ENCODE data around the gene CHAT.

The CHAT gene

DNA sequence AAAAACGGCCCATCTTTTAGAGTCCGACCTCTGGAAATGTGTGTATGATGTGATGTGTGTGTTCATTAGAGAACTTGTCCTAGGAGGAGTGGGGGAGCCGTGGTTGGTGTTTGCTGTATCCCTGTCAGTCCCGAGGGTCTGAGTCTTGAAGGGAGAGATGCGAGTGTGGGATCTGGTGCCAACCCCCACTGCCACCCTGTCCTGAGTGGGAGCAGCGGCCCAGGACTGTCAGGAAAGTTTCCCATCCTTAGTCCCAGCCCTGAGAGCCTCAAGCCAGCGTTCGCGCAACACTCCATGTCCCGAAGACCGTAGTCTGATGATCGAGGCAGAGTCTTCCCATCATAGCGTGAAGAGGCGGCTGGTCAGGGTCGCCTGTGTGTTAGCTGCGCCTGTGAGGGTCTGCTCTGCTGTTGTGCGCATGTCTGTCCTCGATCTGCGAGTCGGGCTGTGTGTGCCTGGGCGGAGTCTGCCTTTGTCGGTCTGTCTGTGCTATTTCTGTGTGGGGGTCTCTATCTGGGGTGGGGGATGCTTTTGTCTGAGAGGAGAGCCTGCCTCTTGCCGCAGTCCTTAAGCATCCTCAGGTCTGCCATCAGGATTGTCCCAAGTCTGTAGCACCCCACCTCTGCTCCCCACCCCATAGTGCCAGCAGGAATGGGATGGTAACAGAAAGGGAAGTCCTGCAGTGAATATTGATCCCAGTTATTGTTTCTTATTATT is 514 bp upstream of the CHAT start:
- peak; percentile 34 for DNase-seq (ENCODE audit: low spot score)
- TF ChIP-seq CTCF (IDR thresholded peaks at IDR 0.05; ENCODE audit: extremely low read depth, missing control alignments): no peak

- no peak for TF ChIP-seq CTCF (IDR thresholded peaks at IDR 0.05; ENCODE audit: extremely low read depth, missing control alignments)
Observed at GRCh38 chr10:49614242-49615198, 683 bp downstream of the CHAT start.

DNA sequence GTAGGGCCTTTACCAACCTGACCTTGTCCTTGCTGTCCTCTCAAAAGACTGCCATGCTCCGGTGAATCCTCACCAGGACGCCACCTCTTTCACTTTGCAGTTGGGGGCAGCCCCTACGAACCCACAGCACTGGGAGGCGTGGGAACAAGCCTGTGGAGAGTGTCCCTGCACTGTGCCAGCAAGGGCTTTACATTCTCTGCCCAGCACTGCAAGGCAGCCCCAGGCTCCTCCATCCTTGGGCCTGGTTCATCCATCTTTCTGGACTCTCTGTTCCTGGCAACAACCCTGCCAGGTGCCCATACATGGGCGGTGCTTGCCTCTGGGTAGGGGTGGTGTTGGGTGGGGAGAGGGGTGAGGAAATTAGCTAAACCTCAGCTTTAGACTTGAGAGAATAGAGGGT is 1.4 kb downstream of the CHAT start:
- peak; percentile 35 for DNase-seq (ENCODE audit: low spot score)
- no peak for TF ChIP-seq CTCF (IDR thresholded peaks at IDR 0.05; ENCODE audit: extremely low read depth, missing control alignments)

More at GRCh38 chr10:49614242-49615198, 683 bp downstream of the CHAT start:
- no peak for DNase-seq (ENCODE audit: low spot score)

- DNase-seq (ENCODE audit: low spot score): no peak
- TF ChIP-seq CTCF (IDR thresholded peaks at IDR 0.05; ENCODE audit: extremely low read depth, missing control alignments): no peak
Observed at GRCh38 chr10:49615721-49616120, 1.9 kb downstream of the CHAT start.

DNA sequence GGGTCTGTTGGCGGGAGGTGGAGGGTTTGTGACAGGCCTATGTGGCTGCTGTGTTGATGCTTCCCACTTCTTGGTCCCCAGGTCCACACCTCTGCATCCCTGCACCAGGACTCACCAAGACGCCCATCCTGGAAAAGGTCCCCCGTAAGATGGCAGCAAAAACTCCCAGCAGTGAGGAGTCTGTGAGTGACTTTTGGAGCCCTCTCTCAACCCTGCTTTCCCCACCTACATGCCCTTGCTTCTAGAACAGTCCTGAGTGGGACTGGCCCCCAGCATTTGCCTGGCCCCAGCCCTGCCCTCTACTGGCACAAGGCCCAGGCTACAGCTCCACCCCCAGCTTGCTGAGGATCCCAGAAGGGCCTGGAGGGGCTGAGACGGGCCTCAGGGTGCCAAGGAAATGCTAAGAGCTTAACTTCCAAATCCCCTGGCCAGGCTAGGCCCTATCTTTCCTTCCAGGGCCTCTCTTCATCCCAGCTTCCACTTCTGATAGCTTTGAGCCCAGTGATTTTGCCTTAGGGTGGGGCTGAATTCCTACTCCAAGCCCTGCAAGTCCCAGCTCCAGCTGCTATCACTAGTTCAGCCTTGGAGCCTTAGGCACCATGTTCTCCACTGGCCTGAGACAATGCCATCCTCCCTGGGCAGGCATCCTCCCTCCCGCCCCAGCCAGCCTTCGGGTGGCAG is 2.7 kb downstream of the CHAT start:
- no peak for TF ChIP-seq CTCF (IDR thresholded peaks at IDR 0.05; ENCODE audit: extremely low read depth, missing control alignments)
- no peak for DNase-seq (ENCODE audit: low spot score)

GRCh38 chr10:49617121-49618020 is 3.5 kb downstream of the CHAT start:
- no peak for DNase-seq (ENCODE audit: low spot score)
- TF ChIP-seq CTCF (IDR thresholded peaks at IDR 0.05; ENCODE audit: extremely low read depth, missing control alignments): no peak
